K562 (cell line): ENCODE measurements around the gene SCAF11. TPM values are rescaled to one million over a fixed set of nuclear protein-coding genes. Genes with fewer than 3 reads are reported as not detected.

Experiments used
- BRCA1 ChIP-seq, 2 experiments: fragments of 450-650 bp in 1 of 2; sonication (generic) in 1 of 2; formaldehyde crosslinking in 1 of 2; IDR thresholded peaks; 2 replicates each; pipeline versions ENCODE4 v1.5.0 to v1.6.1; 2017 to 2020; ENCODE audit warnings: mild to moderate bottlenecking in 1 of 2, missing genetic modification reagents in 1 of 2
- DEAF1 ChIP-seq: fragments of 450-650 bp; formaldehyde crosslinking; IDR thresholded peaks from 2 replicates; pipeline ENCODE4 v1.4.0; 2020; ENCODE audit warnings: mild to moderate bottlenecking, moderate library complexity
- HMGXB4 ChIP-seq: sonication (generic); formaldehyde crosslinking; IDR thresholded peaks from 2 replicates; pipeline ENCODE4 v1.8.1; 2023; ENCODE audit warnings: mild to moderate bottlenecking, missing genetic modification reagents
- HNRNPK ChIP-seq: fragments of 200-400 bp; formaldehyde crosslinking; IDR thresholded peaks from one replicate; pipeline ENCODE4 v1.6.1; 2018; ENCODE audit warnings: mild to moderate bottlenecking, low read depth, low read length; ENCODE audit not compliant: poor library complexity, severe bottlenecking
- KLF13 ChIP-seq: fragments of 450-650 bp; IDR thresholded peaks from 2 replicates; pipeline ENCODE4 v1.6.1; 2016; ENCODE audit warnings: missing genetic modification characterization, low read depth, mild to moderate bottlenecking, missing compliant biosample characterization, moderate library complexity, borderline replicate concordance
- MCM3 ChIP-seq: fragments of 450-650 bp; IDR thresholded peaks from 2 replicates; pipeline ENCODE4 v1.6.1; 2016
- POLR2A ChIP-seq: fragments of 450-650 bp; conservative IDR thresholded peaks from 2 replicates; pipeline ENCODE4 v1.6.1; 2016
- PRPF4 ChIP-seq: fragments of 200-400 bp; formaldehyde crosslinking; IDR thresholded peaks from one replicate; pipeline ENCODE4 v1.6.1; 2017; ENCODE audit warnings: low read length, low read depth, mild to moderate bottlenecking; ENCODE audit not compliant: insufficient read depth, poor library complexity, severe bottlenecking
- PYGO2 ChIP-seq: fragments of 450-650 bp; IDR thresholded peaks from 2 replicates; pipeline ENCODE4 v1.6.1; 2016; ENCODE audit warnings: mild to moderate bottlenecking, missing genetic modification characterization, moderate library complexity, missing compliant biosample characterization
- TAF1 ChIP-seq: IDR thresholded peaks from 2 replicates; pipeline ENCODE4 v1.6.1; 2011; ENCODE audit warnings: mild to moderate bottlenecking, low read length, moderate library complexity; ENCODE audit not compliant: insufficient read depth, control insufficient read depth, severe bottlenecking; ENCODE audit errors: extremely low read depth
- ZBTB12 ChIP-seq: fragments of 250-450 bp; sonication (Bioruptor Pico); IDR thresholded peaks from 2 replicates; pipeline ENCODE4 v1.4.0; 2020
- ZBTB43 ChIP-seq: sonication (generic); formaldehyde crosslinking; IDR thresholded peaks from 2 replicates; pipeline ENCODE4 v1.8.0; 2023; ENCODE audit warnings: mild to moderate bottlenecking, missing genetic modification reagents
- ZFPM2 ChIP-seq: fragments of 250-450 bp; sonication (Bioruptor Pico); IDR thresholded peaks from 2 replicates; pipeline ENCODE4 v1.5.1; 2022; ENCODE audit warnings: mild to moderate bottlenecking
- ZNF274 ChIP-seq: IDR thresholded peaks from 2 replicates; pipeline ENCODE4 v1.6.1; 2011; ENCODE audit warnings: low read depth, mild to moderate bottlenecking, low read length, moderate library complexity, borderline replicate concordance
- ZNF395 ChIP-seq: fragments of 200-800 bp; sonication (Bioruptor generic); IDR thresholded peaks from 2 replicates; pipeline ENCODE4 v1.6.1; 2017; ENCODE audit warnings: missing genetic modification characterization, missing compliant biosample characterization
- ZNF57 ChIP-seq: fragments of 450-650 bp; formaldehyde crosslinking; IDR thresholded peaks from 2 replicates; pipeline ENCODE4 v1.4.0; 2020; ENCODE audit warnings: mild to moderate bottlenecking, moderate library complexity
- polyA plus RNA-seq, 8 experiments: library from polyadenylated mRNA; depleted of rRNA in 4 of 8; stranded (reverse) in 5 of 8; unstranded in 3 of 8; fragments of >200 nt; fragmentation: Nextera tagmentation in 2 of 8; fragmentation: Illumina TruSeq in 1 of 8; extraction: Ambion mirVana in 2 of 8; extraction: Trizol in 1 of 8; gene quantifications; 2 replicates each; pipeline versions ENCODE4 v1.2.1 to v1.2.3, GENCODE V29; 2011 to 2014; ENCODE audit warnings: inconsistent platforms in 1 of 8, missing spikeins in 1 of 8
- total RNA-seq, 7 experiments: library from RNA; depleted of rRNA in 6 of 7; stranded (reverse); fragments of >200 nt in 6 of 7; fragmentation: Illumina TruSeq in 2 of 7; extraction: Trizol in 2 of 7; gene quantifications; 2 replicates each; pipeline versions ENCODE4 v1.2.1 to v1.2.3, GENCODE V29; 2011 to 2021; ENCODE audit warnings: low replicate concordance in 1 of 7

SCAF11 gene
- total and polyA plus RNA-seq, 9 of the 15 experiments (the other 6 are each of a cell fraction or from before 2014, with no cell fraction given), result 30.4 to 119 (median 80.0) TPM

GRCh38 chr12:45990468-45991283, at the start of gene SCAF11 (continued):
- TF ChIP-seq HMGXB4 (peak; percentile 84; the same call in 1 of the 2 replicates), TAF1 (peak; percentile 69), DEAF1 (CRISPR knock-in tag) (peak; percentile 72), BRCA1 (IDR thresholded peaks at IDR 0.05) (no peak), BRCA1 (CRISPR knock-in tag; IDR thresholded peaks at IDR 0.05) (no peak), ZFPM2 (CRISPR knock-in tag) (no peak), MCM3 (no peak), KLF13 (tag) (no peak), ZBTB43 (CRISPR knock-in tag) (no peak), ZNF57 (no peak), ZNF274 (no peak), PRPF4 (no peak), PYGO2 (no peak), ZNF395 (0 out of 2 replicates have a peak, but pooled peaks have one; percentile 7), ZBTB12 (CRISPR knock-in tag) (peak; percentile 88), HNRNPK (no peak), POLR2A (peak; percentile 89)
